ENCODE measurements around the gene NOXA1.

DNA sequence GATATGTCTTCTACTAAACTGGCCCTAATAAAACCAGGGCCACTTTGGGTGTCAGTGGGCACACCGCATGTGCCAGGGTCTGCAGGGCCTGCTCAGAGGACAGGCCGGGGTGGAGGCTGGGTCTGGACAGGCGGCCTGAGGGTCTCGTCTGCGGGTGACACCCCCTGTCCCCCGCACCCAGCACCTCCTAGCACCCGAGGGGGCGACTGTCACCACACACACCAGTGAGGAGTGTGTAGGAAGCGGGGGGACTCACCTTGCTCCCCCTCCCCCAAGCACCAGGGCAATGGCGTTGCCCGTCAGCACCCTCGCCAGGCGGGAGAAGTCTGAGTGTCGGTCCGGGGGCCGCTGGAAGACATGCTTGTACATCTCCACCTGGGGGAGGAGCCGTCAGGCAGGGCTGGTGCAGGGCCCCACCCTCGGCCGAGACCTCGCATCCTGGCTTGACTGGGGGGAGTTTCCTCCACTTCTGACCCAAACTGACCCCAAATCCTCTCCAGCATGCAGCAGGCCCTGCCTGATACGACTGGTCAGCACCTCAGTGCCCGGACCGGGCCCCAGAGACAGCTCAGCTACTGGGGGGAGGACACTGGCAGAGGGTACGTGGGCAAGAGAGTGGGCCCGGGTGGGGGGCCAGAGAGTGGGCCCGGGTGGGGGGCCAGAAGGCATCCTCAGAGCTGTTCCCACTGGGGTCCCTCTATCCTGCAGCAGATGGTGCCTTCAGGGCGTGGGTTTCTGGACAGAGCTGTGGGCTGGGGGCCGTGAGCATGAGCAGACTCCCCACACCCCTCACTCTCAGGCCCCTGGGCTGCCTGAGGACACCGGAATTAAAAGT lies 54.8 kb downstream of the NOXA1 start:
- TF ChIP-seq, protein P1, sequence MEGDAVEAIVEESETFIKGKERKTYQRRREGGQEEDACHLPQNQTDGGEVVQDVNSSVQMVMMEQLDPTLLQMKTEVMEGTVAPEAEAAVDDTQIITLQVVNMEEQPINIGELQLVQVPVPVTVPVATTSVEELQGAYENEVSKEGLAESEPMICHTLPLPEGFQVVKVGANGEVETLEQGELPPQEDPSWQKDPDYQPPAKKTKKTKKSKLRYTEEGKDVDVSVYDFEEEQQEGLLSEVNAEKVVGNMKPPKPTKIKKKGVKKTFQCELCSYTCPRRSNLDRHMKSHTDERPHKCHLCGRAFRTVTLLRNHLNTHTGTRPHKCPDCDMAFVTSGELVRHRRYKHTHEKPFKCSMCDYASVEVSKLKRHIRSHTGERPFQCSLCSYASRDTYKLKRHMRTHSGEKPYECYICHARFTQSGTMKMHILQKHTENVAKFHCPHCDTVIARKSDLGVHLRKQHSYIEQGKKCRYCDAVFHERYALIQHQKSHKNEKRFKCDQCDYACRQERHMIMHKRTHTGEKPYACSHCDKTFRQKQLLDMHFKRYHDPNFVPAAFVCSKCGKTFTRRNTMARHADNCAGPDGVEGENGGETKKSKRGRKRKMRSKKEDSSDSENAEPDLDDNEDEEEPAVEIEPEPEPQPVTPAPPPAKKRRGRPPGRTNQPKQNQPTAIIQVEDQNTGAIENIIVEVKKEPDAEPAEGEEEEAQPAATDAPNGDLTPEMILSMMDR (conservative IDR thresholded peaks at IDR 0.05 in 1 of 2, IDR thresholded peaks at IDR 0.05 in 1 of 2; ENCODE audit: low read depth in 1 of 2, low read length in 2 of 2): no peak
- no peak for TF ChIP-seq EZH2 (IDR thresholded peaks at IDR 0.05; ENCODE audit: low read length, missing control alignments)

Measured in fibroblast of lung (primary cell).